ENCODE measurements around the gene CACNA1B.

DNA sequence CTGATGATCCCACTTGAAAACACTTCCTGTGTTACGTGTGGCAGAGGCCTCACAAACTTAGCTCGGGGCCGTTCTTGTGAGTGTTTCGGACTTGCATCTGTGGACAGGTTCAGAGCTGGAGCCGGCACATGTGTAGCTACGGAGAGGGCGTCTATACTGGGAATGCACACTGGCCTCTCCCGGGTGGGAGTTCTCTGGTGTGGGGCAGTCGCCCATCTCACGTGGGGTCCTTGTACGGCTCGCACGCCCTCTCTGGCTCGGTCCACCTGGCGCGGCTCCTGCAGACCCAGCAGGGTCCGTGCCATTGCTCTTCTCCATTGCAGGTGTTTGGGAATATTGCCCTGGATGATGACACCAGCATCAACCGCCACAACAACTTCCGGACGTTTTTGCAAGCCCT lies 197.9 kb downstream of the CACNA1B start:
- no peak for TF ChIP-seq POLR2AphosphoS5 (IDR thresholded peaks at IDR 0.05; ENCODE audit: low read depth, low read length)
- TF ChIP-seq FOXM1 (IDR thresholded peaks at IDR 0.05; ENCODE audit: low read depth) = no peak

Data from SK-N-SH (cell line).